ENCODE measurements around the gene RTN4. TPM values are rescaled to one million over a fixed set of nuclear protein-coding genes. Genes with fewer than 3 reads are reported as not detected.
A peak's percentile ranks its signal among the peaks of the same experiment; 100 is the strongest.

Gene RTN4
- total RNA-seq, 1 experiment from 2014 or later, result 394 TPM

DNA sequence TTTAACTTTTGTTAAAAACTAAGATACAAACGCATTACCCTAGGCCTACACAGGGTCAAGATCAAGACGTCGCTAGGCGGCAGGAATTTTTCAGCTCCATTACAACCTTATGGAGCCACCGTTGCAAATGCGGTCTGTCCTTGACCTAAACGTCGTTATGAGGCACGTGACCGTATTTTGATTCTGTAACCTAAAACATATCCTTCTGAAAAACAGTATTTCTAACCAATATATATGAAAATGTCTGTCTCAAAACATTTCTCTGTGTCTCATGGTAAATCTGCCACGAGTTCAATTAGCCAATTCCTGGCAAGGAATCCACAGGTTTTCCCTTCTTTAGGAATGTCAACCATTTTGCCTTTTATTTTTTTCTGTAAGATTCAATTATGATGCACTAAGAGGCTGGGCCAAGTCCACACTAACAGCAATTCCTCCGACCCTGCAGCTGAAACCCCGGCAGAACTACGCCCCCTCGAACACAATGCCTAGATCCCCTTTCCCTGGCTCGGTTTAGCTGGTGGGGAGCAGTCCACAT, 1.7 kb downstream of the RTN4 start:
- H3K9me3 Mint-ChIP-seq (ENCODE audit: low read depth, unreplicated experiment), result no peaks in the 10 kb centered on the region
- peaks cover 28% of the 10 kb centered on the region for H3K4me1 Mint-ChIP-seq (ENCODE audit: low read depth, unreplicated experiment)
- BruUV-seq (replicated peaks), result TSS peak; percentile 27
- TF ChIP-seq, protein P1, sequence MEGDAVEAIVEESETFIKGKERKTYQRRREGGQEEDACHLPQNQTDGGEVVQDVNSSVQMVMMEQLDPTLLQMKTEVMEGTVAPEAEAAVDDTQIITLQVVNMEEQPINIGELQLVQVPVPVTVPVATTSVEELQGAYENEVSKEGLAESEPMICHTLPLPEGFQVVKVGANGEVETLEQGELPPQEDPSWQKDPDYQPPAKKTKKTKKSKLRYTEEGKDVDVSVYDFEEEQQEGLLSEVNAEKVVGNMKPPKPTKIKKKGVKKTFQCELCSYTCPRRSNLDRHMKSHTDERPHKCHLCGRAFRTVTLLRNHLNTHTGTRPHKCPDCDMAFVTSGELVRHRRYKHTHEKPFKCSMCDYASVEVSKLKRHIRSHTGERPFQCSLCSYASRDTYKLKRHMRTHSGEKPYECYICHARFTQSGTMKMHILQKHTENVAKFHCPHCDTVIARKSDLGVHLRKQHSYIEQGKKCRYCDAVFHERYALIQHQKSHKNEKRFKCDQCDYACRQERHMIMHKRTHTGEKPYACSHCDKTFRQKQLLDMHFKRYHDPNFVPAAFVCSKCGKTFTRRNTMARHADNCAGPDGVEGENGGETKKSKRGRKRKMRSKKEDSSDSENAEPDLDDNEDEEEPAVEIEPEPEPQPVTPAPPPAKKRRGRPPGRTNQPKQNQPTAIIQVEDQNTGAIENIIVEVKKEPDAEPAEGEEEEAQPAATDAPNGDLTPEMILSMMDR (IDR thresholded peaks at IDR 0.05; ENCODE audit: unreplicated experiment), result no peak
- peak overlapping the region; percentile 97 for H3K27ac Mint-ChIP-seq (ENCODE audit: unreplicated experiment)
- CTCF ChIA-PET, result interaction anchor here (0.5 to 1.8 kb wide), 11 partner anchors 14 to 149 kb away, joined by 3 to 12 read pairs (median 4); no protein-coding TSS in a partner anchor
- DNase-seq, result peak; percentile 16
- H3K4me3 Mint-ChIP-seq (ENCODE audit: low read depth, unreplicated experiment), result peak overlapping the region; percentile 85
- H3K36me3 Mint-ChIP-seq (ENCODE audit: insufficient read depth, unreplicated experiment), result peaks cover 68% of the 10 kb centered on the region
- intact Hi-C loops (cut with micrococcal nuclease; ENCODE audit: unreplicated experiment), result no loop called here
- H3K27me3 Mint-ChIP-seq (ENCODE audit: unreplicated experiment), result no peaks in the 10 kb centered on the region

DNA sequence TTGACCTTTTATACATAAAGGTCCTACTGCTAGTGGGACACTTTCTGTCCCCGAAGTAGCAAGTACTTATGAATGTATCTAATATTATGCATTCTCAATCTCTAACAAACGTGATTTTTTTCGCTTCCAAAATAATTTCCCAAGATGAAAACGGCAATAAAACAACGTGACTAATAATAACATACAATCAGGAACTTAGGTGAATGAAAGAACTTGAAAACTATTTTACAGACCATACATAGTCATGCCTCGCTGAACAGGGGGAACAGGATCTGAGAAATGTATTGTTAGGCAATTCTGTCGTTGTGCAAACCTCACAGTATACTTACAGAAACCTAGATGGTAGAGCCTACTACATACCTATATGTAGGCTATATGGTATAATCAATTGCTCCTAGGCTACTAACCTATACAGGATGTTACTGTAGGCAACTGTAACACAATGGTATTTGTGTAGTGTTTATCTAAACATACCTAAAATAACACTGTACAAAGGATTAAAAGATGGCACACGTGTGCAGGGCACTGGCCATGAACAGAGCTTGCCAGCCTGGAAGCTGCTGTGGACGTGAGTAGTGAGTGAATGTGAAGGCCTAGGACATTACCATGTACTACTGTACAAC, 2.5 kb downstream of the RTN4 start:
- Mint-ChIP-seq H3K27ac (ENCODE audit: unreplicated experiment) (peak overlapping the region; percentile 80), H3K4me1 (ENCODE audit: low read depth, unreplicated experiment) (peaks cover 28% of the 10 kb centered on the region), H3K4me3 (ENCODE audit: low read depth, unreplicated experiment) (peak overlapping the region; percentile 85), H3K9me3 (ENCODE audit: low read depth, unreplicated experiment) (no peaks in the 10 kb centered on the region), H3K36me3 (ENCODE audit: insufficient read depth, unreplicated experiment) (peaks cover 68% of the 10 kb centered on the region), H3K27me3 (ENCODE audit: unreplicated experiment) (no peaks in the 10 kb centered on the region)
- intact Hi-C loops (cut with micrococcal nuclease; ENCODE audit: unreplicated experiment), result loop anchor here (2.0 kb wide), 1 partner anchor 33 kb away; no protein-coding TSS in a partner anchor
- BruUV-seq (replicated peaks), result no TSS peak
- peak; percentile 18 for DNase-seq
- TF ChIP-seq, protein P1 (IDR thresholded peaks at IDR 0.05; ENCODE audit: unreplicated experiment), result no peak
- CTCF ChIA-PET, result interaction anchor here (0.8 to 1.8 kb wide), 9 partner anchors 14 to 148 kb away, joined by 3 to 12 read pairs (median 4); no protein-coding TSS in a partner anchor

DNA sequence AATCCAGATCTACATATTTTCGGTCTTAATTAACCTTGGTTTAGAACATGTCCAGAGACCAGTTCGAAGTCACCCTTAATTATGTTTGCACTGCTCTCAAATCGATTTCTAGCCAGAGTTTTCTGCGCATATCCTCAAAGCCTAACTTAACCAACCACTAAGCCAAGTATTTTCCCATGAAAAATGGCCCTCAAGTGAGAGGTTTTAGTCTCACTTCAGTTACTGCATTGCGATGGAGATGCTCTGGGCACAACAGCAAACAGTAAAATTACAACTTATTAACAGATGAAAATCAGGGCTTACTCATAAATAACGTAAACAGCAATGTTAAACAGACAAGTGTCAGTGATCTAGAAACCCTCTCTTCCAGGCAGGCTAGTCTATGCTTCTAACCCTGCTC, 4.5 kb downstream of the RTN4 start:
- intact Hi-C loops (cut with micrococcal nuclease; ENCODE audit: unreplicated experiment), result loop anchor here (2.0 kb wide), 1 partner anchor 31 kb away; no protein-coding TSS in a partner anchor
- DNase-seq, result no peak
- CTCF ChIA-PET, result no interaction called here
- peaks cover 19% of the 10 kb centered on the region for H3K4me1 Mint-ChIP-seq (ENCODE audit: low read depth, unreplicated experiment)
- no TSS peak for BruUV-seq (replicated peaks)
- TF ChIP-seq, protein P1 (IDR thresholded peaks at IDR 0.05; ENCODE audit: unreplicated experiment), result no peak
- H3K9me3 Mint-ChIP-seq (ENCODE audit: low read depth, unreplicated experiment), result no peaks in the 10 kb centered on the region
- H3K27me3 Mint-ChIP-seq (ENCODE audit: unreplicated experiment), result no peaks in the 10 kb centered on the region
- peak overlapping the region; percentile 85 for H3K4me3 Mint-ChIP-seq (ENCODE audit: low read depth, unreplicated experiment)
- peak overlapping the region; percentile 80 for H3K27ac Mint-ChIP-seq (ENCODE audit: unreplicated experiment)
- H3K36me3 Mint-ChIP-seq (ENCODE audit: insufficient read depth, unreplicated experiment), result peaks cover 58% of the 10 kb centered on the region

DNA sequence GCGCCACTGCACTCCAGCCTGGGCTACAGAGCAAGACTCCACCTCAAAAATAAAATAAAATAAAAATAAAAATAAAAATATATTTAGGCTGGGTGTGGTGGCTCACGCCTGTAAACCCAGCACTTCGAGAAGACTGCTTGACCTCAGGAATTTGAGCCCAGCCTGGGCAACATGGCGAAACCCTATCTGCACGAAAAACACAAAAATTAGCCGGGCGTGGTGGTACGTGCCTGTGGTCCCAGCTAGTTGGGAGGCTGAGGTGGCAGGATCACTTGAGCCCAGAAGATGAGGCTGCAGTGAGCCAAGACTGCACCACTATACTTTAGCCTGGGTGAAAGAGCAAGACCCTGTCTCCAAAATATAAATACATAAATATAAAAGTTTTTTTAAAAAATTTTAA, 6.4 kb downstream of the RTN4 start:
- Mint-ChIP-seq H3K36me3 (ENCODE audit: insufficient read depth, unreplicated experiment) (peaks cover 39% of the 10 kb centered on the region), H3K27ac (ENCODE audit: unreplicated experiment) (no peak overlapping the region), H3K4me1 (ENCODE audit: low read depth, unreplicated experiment) (peaks cover 19% of the 10 kb centered on the region), H3K4me3 (ENCODE audit: low read depth, unreplicated experiment) (no peak overlapping the region), H3K9me3 (ENCODE audit: low read depth, unreplicated experiment) (no peaks in the 10 kb centered on the region), H3K27me3 (ENCODE audit: unreplicated experiment) (no peaks in the 10 kb centered on the region)
- intact Hi-C loops (cut with micrococcal nuclease; ENCODE audit: unreplicated experiment), result no loop called here
- DNase-seq, result no peak
- BruUV-seq (replicated peaks), result no TSS peak
- CTCF ChIA-PET, result no interaction called here
- TF ChIP-seq, protein P1 (IDR thresholded peaks at IDR 0.05; ENCODE audit: unreplicated experiment), result no peak
